Measurements from ENCODE around the gene POLR1C.
"Not testable (repeated sequence)": the region's sequence is repeated elsewhere in the genome, so short reads cannot be mapped to it uniquely, and the experiment has no call there.

The POLR1C gene

DNA sequence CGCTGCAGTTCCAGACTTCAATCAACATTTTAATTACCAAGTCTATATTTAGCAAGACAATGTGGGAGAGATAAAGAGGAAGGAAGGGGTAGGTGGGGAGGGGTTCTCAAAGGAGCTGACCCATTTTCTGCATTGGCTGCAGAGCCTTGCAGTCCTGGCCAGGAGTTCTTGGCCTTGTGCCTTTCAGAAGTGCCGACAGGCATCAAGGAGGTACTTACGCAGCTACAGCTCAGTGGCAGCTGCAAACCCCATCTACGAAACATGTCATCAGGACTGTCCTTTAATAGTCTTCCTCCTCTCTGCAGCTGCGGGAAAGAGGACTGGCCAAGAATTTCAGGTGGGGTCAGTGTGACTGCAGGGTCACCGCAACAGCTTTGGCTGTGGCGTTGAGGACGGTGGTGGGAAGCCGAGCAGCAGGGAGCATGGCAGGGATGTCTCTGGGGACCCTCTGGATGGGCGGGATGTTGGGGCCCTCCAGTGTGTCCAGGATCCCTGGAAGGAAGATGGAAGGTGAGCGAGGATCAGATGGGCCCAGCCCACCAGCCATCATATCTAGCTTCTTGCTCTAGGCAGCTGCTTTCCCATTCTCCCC is 5.0 kb upstream of the POLR1C start:
- DNase-seq: no peak

DNA sequence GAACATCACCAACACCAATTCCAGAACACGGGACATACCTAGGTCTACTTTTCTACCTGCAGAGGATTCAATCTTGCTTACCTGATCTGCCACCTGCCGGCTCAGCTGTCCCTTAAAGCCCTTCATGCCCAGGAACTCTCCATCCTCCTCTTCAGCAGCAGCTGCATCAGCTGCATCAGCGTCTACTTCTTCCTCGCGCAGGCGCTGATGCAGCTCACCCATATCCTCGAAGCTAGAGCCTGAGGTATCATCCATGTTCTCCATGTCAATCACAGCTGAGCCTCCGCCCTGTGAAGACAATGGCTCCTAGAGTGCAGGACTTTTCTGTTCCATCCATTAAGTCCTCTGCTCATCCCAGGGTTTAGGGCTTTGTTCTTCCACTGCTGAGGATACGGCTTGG is 1.1 kb upstream of the POLR1C start:
- DNase-seq: no peak

DNA sequence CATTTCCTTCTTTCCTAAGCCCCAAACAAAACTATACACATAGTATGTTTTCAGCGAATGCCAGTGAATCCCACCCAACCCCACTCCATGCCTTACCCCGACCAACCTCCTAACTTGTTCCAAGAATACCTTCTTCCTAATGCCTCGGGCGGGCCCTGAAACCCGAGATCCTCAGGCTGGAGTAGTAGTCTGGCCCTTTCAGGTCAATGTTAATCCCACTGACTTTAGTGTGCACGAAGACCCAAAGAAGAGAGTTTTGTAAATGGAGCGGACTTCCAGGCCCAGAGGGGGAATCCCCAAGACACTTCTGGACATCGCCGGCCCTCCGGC is 557 bp upstream of the POLR1C start:
- DNase-seq: no peak

DNA sequence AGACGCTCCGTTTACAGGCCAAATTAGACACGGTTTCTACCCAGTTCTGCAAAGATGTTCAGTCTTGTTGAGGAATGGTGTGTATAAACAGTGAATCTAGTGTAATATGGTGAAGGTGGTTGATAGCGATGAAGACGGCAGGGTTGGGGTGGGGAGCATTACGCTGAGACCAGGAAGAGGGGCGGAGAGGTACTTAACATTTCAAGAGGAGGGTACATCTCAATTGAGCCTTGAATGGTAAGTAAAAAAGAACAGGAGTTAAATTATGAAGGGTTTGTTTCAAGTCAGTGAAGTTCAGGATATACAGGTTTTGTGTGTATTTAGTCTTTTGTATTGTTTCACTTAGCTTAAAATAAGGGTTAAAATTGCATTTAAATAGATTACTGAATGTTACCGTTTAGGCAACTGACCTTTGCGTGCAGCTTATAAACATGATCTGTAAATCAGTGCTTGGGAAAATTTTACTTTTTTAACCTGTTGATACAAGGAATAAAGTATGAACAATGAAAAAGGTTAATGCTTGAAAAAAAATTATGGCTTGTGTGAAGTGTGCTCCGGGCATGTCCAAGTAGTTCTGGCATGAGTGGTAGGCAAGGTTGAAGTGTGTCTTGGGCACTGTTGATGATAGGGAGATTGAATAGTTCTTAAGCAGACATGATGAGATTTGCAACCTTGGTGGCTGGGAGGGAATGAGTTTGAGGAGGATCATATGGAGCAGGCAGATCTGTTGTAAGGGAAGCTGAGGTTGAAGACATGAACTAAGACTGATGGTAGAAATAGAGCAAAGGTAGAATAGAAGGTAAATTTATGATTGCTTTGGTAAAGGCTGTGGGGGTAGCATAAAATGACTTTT is 842 bp downstream of the POLR1C start:
- DNase-seq: no peak

DNA sequence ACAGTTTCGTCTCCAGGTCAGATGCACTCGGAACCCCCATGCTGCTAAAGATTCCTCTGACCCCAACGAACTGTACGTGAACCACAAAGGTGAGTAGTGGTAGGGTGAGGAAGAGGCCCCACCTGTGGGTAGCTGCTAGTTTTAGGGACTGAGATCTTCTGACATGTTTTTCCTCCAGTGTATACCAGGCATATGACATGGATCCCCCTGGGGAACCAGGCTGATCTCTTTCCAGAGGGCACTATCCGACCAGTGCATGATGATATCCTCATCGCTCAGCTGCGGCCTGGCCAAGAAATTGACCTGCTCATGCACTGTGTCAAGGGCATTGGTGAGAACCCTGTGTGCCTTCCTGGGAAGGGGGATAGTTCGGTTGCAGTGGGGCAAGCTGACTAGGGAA is 3.2 kb downstream of the POLR1C start:
- DNase-seq: no peak

DNA sequence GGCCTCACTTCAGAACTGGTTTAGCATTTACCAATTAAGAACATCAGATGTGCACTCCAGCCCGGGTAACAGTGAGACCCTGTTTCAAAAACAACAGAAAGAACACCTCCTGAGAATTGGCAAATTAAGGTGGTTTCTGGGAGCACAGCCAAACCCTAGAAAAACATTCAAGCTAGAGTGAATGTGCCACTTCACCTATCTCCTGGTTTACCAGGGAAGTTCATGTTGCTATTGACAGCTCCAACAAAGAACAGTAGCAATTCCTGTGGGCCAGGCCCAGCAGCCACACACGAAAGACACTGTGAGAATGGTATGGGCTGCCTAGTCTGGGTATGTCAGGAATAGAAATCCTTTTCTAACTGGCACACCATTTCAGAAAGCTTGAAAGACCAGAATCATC is 4.9 kb downstream of the POLR1C start:
- no peak for DNase-seq

DNA sequence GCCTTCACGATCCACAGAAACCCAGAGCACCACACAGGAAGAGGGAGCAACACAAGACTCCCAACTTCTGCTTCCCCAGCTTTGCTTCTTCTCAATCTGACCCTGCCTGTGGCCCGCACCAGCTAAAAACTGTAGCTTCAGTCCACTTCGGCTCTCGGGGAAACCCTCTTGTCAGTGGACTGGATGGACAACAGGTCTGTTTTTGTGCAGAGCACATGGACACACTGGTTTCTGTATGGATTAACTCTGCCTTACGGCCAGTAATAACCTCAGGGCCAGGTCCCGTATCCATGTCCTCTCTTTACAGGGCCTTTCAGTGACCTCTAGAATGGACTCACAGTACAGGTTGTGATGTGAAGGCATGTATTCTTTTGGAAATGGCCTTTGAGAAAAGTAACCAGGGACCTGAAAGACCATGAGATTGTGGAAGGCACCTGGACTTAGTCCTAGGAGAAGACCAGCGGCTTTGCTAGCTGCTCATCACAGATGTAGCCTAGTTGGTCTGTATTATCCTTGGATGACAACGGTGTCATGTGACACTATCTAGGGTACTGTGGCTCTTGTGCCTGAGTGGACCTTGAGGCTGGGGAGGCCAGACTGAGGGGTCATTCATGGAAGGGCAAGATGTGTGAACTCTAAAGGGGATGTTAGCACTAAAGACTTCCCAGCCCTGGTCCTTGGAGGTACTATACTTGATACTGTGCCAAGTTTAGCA is 5.8 kb downstream of the POLR1C start:
- DNase-seq: no peak

DNA sequence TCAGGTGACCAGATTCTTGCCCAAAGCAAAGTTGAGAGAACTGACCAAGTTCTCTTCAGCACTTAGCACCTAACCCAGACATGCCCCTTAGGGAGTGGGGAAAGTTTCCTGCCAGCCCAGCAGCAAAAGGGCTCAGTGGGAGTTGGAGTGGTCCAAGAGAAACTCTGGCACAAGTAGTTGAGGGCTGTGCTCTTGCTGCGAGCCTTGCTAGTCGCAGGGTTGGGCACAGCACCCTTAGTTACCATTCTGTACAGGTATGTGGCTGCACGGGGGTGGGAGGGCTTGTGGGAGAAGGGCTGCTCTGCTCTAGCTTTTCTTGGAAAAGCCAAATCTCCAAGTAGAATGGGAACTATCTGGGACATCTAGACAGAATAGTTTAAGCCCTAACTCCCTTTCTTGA is 6.4 kb downstream of the POLR1C start:
- DNase-seq: no peak

DNA sequence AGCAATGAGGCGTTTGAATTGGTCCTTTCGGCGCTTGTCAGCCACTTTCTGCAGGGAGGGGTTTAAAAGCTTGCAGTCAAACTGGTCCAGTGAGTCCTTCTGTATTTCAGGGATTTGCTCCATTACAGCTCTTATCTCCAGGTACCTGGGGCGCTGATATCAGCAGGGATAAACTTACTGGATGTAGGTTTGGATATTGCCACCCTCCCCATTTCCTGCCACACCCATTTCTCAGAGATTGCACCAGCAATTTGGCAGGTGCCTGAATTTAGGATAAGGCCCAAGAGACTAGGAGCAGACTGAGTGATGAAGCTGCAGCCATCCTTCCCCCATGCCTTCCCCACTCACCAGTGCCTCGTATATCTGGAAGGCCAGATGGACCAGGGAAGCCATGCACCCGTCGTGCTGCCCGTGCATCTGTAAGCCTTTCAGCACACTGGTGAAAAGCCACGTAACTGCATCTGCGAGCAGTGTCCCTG is 7.6 kb downstream of the POLR1C start:
- no peak for DNase-seq

DNA sequence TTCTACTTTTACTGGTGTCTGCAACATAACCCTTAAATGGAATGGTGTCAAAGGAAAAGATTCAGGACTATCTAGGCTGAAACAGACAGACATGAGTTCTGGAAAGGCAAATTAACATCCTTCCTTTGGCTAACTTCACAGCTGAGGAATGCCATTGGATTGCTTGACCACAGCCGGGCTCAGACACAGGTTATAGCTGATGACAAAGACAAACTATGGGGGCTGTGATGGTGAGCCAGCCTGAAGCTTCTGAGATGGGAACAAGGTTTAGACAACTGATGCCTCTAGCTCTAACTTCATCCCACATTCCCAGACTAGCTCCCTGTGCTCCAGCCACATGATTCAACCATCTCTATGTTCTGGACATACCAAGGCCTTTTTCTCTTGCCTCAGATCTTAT is 15.3 kb downstream of the POLR1C start:
- DNase-seq: no peak

DNA sequence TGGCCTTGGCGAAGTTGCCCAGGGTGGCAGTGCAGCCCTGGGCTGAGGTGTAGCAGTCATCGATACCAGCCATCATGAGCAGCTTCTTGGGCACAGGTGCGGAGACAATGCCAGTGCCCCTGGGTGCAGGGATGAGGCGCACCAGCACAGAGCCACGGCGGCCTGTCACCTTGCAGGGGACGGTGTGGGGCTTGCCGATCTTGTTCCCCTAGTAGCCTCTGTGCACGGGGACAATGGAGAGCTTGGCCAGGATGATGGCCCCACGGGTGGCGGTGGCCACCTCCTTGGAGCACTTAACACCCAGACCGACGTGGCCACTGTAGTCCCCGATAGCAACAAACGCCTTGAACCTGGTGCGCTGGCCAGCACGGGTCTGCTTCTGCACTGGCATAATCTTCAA is 22.1 kb downstream of the POLR1C start:
- DNase-seq: not testable (repeated sequence)

DNA sequence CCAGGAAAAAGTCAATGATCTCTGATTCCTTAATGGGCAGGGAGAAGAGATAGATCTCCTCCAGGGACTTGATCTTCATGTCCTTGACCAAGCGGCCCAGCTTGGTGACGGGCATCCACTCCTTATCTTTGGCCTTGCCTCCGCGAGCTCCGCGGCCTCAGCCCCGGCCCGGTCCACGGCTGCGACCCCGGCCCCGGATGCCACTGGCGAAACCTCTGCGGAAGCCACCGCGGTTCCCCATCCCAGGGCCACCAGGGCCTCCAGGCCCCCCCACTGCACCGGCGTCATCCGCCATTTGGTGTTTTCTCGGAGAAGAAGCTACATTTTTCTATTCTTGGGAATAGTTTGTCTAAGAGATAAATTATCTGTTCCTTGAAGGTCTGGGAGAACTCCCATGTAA is 22.5 kb downstream of the POLR1C start:
- not testable (repeated sequence) for DNase-seq

DNA sequence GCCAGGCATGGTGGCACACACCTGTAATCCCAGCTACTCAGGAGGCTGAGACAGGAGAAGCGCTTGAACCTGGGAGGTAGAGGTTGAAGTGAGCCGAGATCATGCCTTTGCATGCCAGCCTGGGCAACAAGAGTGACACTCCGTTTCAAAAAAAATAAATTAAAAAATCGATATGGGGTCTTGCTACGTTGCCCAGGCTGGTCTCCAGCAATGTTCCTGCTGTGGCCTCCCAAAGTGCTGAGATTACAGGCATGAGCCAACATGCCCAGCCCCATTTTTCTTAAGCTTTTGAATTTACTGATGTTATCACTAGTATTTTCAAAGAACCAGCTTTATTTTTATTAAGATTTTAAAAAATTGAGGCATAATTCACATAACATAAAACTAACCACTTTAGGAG is 23.6 kb downstream of the POLR1C start:
- DNase-seq: no peak

DNA sequence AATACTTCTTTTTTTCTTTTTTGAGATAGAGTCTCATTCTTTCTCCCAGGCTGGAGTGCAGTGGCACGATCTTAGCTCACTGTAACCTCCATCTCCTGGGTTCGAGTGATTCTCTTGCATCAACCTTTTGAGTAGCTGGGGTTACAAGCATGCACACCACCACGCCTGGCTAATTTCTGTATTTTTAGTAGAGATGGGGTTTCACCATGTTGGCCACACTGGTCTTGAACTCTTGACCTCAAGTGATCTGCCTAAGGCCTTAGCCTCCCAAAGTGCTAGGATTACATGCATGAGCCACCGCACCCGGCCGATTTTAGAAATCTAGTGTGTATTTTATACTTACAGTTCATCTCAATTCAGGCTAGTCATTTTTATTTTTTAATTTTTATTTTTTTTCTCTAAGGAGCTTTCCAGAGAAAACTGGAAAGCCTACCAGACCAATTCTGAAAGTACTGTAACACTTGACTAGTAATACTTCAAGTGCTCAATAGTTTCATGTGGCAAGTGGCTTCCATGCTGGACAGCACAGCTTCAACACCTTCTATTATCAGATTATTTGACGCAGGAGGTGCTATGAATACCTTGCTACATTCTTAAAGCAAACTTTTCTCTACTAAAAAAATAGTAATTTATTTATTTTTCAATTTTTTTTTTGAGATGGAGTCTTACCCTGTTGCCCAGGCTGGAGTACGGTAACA is 25.0 kb downstream of the POLR1C start:
- no peak for DNase-seq

DNA sequence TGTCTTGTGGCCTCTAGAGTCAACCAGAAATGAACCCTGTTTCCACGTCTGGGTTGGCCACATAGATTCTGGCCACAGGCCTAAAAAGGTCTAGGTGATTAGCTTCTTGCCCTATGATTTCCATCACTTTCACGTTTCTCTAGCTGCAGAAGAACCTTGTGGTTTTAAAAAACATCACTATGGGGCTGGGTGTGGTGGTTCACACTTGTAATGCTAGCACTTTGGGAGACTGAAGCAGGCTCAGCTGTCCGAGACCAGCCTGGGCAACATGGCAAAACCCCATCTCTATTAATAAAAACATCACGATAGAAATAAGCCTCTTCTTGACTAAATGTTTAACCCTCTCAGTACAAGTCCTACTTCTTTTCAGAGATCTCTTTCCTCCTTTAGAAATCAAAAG is 27.6 kb downstream of the POLR1C start:
- no peak for DNase-seq

DNA sequence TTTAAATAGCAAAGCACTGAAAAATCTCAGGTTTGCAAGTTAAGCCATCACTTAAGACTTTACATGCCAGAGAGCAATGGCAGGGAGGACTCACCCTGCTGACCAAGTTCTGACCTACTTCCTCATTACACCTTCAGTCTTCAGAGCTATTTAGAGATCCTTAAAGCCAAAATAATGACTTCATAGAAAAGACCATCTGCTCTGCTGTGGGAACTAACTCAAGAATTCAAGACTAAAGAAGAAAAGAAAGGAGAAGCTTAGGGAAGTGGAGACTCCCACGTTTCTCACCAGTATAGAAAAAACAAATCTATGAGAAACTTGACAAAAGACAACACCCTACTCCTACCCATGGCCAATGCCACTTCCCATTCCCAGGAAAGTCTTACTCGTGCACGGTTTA is 30.3 kb downstream of the POLR1C start:
- no peak for DNase-seq

DNA sequence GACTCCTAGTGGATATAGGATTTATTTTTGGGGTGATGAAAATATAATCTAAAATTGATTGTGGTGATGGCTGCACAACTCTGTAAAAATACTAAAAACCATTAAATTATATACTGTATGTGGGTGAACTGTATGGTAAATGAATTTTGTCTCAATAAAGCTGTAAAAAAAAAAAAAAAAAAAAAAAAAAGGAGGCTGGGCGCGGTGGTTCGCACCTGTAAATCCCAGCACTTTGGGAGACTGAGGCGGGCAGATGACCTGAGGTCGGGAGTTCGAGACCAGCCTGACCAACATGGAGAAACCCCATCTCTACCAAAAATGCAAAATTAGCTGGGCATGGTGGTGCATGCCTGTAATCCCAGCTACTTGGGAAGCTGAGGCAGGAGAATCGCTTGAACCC is 40.7 kb downstream of the POLR1C start:
- not testable (repeated sequence) for DNase-seq

DNA sequence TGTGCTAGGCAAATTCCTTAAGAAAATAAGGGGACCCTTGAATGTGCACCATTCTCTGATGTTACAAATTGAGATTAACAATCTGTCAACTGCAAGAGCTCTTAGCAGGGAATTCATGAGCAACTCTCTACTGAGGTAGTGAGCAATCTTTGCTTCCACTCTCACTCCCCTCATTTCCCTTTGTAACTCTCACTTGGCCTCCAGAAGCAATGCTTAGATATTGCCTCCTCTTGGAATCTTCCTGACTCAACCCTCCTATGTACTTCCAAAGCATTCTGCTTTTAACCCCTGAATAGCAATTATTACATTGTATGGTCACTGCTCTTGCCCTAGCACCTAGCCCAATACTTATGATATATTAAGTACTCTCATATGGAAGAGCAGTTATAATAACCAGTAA is 42.4 kb downstream of the POLR1C start:
- no peak for DNase-seq

DNA sequence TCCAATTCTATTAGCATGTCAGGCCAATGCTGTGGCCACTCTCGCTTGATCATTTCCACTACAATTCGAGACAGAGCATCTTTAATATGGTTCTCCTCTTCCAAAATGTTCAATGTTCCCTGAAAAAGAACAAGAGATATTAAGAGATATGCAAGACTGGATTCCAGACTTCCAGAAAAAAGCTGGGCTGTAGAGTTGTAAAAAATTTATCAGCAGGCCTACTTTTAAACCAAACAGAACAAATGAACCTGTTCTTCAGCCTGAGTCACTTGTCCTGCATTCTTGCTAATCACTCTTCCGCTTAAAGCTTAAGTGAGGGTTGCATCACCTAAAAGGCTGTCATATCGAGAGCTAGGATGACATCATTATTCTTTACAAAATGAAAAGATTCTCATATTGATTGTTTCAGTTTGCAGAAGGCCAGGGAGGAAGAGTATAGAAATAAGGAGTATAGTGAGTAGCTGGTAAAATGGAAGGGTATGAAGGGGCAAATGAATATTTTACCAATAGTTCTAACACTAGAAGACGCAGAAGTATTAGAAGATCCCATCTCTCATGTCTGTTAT is 54.1 kb downstream of the POLR1C start:
- peak; percentile 17 for DNase-seq

All from stimulated activated CD4-positive, alpha-beta T cell treated with anti-CD3 and anti-CD28 coated beads, Interleukin-4, amount 100 ng/mL, for 24 hours (primary cell).